Stimulated activated CD8-positive, alpha-beta memory T cell treated with anti-CD3 and anti-CD28 coated beads, Interleukin-12 subunit alpha, Interleukin-12 subunit beta, amount 100 ng/mL, for 24 hours (primary cell): Measurements from ENCODE around the gene IRF3.

ENCODE experiments used
- DNase-seq: peaks from one replicate; pipeline ENCODE4 v3.0.0-alpha.2; 2020; ENCODE audit errors: extremely low read depth

IRF3 gene, protein sequence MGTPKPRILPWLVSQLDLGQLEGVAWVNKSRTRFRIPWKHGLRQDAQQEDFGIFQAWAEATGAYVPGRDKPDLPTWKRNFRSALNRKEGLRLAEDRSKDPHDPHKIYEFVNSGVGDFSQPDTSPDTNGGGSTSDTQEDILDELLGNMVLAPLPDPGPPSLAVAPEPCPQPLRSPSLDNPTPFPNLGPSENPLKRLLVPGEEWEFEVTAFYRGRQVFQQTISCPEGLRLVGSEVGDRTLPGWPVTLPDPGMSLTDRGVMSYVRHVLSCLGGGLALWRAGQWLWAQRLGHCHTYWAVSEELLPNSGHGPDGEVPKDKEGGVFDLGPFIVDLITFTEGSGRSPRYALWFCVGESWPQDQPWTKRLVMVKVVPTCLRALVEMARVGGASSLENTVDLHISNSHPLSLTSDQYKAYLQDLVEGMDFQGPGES

DNA sequence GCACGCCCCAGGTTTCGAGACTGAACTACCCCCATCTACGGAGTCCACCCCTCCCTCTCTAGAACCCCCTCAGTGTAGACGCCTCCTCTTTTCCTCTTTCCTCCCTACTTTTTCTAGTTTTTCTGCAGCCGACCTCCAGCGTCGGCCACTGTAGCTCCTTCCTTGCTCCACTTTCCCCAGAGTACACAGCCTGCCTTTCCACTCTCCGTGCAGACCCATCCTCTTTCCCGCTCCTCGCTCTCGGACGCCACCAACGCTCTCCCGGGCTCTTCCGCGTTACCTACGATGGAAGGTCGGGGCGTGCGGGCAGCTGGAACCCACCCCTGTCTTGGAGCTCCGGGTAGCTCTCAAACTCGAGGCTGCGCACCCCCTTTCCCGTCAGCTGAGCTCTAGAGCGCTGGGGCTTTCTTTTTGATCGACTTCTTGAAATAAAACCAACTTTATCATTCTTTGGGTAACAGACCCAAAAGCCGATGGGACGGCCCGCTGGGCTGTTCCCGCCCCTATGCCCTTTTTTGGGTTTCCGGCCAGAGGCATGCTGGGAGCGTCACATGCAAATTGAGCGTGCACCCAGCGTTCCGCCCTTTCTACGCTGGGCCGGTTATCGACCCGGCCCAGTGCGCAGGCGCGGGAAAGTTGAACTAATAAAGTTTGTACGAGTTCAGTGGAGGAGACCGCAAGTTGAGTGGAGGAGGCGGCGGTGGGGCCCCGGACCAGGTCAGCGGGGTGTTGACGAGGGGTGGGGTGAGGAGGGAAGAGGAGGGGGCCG is at the start of gene IRF3, which contains the start of gene BCL2L12:
IRF3 (minus strand) TSS at position 507 of the 769 bp plus-strand sequence. CDS start 1,019 bp downstream, outside the sequence.
BCL2L12 (plus strand) TSS at position 583 of the 769 bp plus-strand sequence. CDS start 760 bp downstream, outside the sequence.
- DNase-seq = peak; percentile 99

DNA sequence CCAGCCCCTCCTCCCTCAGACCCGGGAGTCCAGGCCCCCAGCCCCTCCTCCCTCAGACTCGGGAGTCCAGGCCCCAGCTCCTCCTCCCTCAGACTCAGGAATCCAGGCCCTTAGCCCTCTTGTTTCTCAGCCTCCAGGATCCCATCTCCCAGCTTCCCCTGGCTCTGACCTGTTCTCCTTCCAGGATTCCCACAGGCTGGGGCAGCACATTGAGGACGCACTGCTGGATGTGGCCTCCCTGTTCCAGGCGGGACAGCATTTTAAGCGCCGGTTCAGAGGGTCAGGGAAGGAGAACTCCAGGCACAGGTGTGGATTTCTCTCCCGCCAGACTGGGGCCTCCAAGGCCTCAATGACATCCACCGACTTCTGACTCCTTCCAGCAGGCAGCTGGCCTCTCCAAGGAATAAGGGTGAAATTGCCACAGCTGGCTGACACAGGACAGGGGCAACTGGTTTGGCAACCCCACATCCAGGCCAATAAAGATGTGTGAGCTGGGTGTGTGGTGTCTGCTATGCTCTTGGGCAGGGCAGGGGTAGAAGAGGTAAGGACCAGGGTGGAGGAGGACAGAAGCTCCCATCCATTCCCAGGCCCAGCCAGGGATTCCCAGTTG is 47.7 kb upstream of the IRF3 start:
- DNase-seq = no peak

DNA sequence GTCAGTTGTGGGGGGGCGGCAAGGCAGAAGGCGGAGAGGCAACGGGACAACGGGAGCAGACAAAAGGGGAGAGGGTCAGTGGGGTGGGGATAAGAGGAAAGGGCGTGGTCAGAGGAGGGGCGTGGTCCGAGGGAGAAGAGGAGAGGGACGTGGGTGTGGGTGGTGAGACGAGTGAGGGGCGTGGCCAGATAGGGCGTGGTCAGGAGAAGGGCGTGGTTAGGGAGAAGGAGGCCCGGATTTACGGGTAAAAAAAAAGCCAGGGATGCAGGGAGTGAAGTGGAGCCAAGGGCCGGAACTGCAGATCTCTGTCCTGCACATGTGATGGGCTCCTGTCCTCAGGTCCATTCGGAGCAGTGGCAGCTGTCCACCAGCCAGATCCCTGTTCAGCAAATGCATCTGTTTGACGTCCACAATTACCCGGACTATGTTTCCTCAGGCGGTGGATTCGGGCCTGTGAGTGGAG is 46.8 kb upstream of the IRF3 start:
- DNase-seq = no peak

DNA sequence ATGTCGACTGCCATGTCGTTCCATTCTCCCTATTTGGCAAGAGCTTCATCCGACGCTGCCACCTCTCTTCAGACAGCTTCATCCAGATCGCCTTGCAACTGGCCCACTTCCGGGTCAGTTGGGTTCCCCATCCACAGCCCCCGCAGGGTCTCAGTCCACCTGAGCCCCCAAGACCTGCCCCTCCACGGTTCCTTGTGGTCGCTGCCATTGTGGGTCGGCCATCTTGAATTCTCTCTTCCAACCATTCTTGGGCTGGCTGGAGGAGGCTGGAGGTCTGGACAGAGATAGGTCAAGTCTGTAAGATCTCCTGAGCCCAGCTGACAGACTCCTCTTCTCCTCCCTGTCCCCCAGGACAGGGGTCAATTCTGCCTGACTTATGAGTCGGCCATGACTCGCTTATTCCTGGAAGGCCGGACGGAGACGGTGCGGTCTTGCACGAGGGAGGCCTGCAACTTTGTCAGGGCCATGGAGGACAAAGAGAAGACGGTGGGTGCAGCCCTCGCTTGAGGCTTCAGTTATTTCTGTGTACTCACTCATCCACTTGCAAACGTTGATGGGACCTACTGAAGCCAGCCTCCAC is 44.8 kb upstream of the IRF3 start:
- DNase-seq = no peak

DNA sequence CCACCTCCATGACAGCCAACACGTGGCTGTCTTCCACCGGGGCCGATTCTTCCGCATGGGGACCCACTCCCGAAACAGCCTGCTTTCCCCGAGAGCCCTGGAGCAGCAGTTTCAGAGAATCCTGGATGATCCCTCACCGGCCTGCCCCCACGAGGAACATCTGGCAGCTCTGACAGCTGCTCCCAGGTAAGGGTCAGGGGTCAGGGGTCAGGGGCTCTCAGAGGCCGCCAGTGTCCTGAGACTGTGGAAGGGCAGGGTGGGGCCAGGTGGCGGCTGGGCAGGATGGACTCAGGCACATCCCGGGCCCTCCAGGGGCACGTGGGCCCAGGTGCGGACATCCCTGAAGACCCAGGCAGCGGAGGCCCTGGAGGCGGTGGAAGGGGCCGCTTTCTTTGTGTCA is 40.3 kb upstream of the IRF3 start:
- no peak for DNase-seq

DNA sequence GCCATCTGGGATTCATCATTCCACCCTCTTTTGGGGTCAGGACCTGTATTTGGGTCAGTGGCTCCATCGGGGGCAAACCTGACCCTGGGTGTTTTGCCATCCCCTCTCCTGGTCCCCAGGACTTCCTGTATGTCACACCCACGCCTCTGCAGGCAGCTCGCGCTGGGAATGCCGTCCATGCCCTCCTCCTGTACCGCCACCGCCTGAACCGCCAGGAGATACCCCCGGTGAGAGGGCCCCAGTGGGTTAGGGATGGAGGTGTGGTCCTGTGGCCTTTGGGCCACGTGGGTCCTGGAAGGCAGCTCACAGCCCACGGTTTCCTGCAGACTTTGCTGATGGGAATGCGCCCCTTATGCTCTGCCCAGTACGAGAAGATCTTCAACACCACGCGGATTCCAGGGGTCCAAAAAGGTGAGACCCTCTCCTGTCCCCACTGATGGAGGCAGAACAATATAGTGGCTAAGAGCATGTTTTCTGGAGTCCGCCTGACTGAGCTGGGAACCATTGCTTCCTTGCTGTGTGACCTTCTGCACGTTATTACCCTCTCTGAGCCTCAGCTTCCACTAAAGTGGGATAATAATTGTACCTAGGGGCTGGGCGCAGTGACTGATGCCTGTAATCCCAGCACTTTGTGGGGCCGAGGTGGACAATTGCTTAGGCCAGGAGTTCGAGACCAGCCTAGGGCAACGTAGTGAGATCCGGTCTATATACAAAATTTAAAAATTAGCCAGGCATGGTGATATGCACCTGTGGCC is 39.4 kb upstream of the IRF3 start:
- DNase-seq = no peak

DNA sequence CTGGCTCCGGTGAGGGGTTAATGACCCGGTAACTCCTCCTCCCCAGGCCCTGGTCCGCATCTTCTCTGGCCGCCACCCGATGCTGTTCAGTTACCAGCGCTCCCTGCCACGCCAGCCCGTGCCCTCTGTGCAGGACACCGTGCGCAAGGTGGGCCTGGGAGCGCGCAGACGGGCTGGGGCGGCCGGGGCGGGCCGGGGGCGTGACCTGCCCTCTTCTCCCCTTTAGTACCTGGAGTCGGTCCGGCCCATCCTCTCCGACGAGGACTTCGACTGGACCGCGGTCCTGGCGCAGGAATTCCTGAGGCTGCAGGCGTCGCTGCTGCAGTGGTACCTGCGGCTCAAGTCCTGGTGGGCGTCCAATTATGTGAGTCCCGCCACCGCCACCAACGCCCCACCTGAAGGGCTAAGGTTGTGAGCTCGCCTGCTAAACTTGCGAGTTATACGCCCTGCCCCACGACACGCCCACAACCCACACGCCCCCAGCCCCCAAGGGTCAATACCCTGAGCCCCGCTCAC is 35.7 kb upstream of the IRF3 start:
- DNase-seq = no peak

DNA sequence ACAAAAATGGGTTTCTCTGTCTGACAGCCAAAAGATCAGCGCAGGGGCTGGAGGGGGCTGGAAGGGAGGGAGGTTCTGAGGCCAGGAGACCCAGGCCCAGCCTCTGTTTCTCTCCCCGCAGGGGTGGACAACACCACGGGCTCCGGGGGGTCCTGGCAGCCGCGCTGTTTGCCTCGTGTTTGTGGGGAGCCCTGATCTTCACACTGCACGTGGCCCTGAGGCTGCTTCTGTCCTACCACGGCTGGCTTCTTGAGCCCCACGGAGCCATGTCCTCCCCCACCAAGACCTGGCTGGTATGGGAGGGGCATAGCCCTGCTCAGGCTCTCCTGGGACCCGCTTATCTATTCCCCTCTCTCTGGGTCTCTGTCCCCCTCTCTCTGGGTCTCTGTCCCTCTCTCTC is 34.9 kb upstream of the IRF3 start:
- no peak for DNase-seq

DNA sequence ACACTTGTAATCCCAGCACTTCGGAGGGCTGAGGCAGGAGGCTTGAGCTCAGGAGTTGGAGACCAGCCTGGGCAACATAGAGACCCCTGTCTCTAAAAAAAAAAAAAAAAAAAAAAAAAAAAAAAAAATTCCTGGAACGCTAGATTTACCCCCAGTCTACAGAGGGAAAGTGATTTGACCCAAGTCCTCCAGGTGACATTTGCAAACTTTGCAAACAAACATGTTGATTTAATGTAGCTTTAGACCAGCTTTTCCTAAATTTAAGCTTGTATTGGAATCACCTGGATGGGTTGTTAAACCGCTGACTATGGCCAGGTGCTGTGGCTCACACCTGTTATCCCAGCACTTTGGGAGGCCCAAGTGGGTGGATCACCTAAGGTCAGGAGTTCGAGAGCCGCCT is 33.7 kb upstream of the IRF3 start:
- DNase-seq = no peak

DNA sequence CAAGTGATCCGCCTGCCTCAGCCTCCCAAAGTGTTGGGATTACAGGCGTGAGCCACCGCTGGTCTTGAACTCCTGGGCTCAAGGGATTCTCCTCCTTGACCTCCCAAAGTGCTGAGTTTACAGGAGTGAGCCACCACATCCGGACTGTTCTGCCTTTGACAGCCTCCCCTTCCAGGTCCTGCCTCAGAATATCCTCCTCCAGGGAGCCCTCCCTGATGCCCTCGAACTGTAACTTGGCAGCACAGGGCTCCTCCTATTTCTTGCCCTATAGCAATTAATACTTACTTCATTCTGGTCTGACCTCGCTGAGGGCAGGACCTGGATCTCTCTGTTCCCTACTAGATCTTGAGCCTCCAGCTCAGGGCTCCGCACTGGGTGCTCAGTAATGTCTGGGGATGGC is 31.2 kb upstream of the IRF3 start:
- DNase-seq = no peak

DNA sequence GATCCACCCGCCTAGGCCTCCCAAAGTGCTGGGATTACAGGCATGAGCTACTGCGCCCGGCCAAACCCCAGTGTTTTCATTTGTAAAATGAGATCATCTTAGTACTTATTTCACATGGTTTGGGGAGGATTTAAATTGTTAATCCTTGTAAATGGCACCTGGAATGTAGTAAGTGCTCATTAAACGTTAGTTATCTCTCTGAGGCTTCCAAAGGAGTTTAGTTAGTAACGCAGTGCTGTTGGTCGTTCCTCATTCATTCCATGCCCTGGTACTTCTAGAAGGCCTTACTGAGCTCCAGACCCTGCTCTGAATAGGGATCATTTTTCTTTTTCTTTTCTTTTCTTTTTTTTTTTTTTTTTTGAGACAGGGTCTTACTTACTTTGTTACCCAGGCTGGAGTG is 30.5 kb upstream of the IRF3 start:
- no peak for DNase-seq

DNA sequence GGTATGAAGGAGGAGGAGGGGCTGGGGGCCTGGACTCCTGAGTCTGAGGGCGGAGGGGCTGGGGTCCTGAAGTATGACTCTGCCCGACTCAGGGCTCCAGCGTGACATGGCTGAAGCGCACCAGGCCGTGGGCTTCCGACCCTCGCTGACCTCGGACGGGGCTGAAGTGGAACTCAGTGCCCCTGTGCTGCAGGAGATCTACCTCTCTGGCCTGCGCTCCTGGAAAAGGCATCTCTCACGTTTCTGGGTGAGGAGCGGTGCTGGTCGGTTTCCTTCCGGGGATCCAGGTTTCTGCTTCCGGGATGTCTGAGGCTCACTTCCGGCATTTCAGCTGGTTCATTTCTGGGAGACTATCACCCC is 26.5 kb upstream of the IRF3 start:
- no peak for DNase-seq

DNA sequence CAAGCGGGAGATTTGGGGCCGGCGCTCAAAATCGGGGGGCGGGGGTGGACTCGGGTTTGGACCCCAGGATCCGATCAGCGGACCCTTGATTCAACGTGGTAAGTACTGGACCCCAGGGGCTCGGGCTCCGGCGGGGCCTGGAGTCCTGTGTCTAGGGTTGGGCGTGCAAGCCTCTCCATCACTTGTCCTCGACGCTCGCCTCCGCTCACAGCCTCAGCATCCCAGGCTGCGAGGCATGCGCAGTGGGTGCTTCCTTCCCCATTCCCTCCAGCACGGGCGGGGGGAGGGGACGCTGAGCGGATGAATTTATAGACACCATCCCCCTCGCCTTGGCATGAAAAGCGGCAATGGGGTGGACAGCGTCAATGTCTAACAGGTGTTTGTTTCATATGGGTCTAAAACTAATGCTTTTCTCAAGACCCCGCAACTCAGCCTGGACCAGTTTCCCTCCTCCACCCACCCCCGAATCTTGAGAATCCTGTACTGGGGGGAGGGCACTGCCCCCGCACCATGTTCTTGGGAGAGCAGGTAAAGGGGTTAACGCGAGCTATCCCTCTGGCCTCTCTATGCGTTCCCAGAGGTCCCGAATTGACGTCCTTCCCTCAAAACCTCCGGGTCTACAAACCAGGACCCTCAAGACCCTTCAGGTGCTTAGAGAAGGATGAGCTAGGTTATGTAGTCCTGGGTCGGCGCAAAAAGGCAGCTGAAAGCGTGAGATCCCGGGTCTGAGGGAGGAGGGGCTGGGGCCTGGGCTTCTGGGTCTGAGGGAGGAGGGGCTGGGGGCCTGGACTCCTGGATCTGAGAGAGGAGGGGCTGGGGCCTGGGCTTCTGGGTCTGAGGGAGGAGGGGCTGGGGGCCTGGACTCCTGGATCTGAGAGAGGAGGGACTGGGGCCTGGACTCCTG is 25.8 kb upstream of the IRF3 start:
- DNase-seq = no peak

DNA sequence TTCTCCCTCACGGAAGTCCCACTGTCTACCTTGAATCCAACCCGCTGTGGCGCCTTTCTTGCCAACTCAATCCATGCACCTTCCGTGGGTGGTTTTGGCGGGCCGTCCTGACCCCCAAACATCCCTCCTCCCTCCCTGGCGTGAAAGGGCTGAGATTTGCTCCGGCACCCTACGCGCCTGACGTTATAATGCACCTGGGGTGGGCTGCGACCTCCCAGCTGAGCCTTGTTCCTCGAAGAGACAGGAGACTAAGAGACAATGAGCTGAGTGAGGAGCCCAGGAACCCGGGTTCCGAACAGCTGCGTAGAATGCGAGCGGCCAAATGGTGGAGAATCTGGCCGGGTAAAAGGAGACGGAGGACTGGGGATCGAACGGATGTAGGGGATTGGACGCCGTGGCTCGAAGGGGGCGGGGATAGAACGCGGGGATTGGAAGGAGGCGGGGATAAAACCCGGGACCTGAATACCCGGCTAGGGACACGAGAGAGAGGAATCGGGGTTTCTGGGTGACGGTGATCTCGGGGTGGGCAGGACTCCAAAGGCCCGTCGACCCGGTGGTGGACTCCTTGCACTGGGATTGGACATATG is 25.1 kb upstream of the IRF3 start, which contains the start of gene CPT1C:
CPT1C (plus strand) TSS at position 461 of the 587 bp plus-strand sequence. CDS start 1,137 bp downstream, outside the sequence.
- no peak for DNase-seq

DNA sequence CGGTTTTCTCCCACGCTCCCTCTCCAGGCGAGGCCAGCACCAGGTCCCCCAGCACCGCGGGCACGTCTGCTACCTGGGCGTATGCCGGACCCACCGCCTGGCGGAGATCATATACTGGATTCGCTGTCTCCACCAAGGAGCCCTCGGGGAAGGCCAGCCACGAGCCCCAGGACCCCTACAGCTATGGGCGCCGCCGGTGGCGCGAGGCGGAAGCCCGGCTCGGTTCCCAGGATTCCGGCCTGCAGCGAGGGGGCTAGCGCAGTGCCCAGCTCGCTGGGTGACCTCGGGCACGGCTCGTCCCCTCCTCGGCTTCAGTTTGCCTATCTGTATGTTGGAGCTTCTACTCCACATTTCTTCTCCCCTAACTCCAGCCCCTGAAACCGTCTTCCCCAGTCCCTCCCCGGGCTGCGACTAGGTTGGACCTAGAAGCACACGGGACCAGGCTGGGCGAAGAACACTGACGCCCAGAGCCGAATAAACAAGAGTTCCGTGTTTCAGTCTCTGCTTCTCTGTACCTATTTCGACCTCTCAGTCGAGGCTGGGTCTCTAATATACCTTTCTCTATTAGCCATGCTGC is 24.5 kb upstream of the IRF3 start:
- no peak for DNase-seq

DNA sequence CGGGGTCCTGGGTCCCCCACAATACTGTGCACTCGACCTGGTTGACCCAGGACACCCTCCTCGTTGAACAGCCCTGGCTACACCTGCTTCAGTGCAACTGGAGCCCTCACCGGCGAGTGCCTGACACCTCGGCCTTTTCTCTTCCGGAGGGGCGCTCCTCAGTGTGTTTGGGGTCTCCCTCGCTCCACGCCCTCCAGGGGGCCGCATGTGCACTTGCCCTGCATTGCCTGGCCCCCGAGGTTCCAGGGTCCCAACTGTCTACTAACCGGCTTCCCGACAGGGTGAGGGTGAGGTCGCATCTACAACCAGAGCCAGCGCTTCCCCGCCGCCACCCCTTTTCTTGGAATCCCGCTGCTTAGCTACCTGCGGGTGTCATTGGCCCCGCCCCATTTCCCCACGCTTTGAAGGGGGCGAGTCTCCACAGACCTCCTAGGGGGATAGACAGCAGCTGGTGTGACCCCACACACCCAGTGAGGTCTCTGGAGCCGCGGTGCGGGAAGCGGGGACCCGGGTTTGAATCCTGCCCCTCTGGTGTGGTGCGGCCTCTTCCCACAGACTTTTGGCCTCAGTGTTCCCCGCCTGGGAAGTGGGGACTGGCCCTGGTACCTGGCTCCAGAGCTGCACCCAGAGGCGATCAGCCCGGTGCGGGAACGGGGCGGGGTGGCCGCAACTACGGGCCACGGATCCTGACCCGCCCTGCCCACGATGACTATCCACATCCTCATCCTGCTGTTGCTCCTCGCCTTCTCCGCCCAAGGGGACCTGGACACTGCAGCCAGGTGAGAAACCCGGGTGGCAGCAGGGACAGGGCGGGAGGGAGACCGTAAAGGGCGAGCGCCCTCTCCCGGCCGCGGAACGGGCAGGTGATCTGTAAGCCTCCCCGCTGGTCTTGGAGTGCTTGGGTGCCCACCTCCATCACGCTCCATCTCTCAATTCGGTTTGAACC is 23.7 kb upstream of the IRF3 start, which contains the start of gene ADM5:
ADM5 (plus strand) TSS at position 462 of the 946 bp plus-strand sequence; CDS start at position 706, 244 bp downstream.
- no peak for DNase-seq

DNA sequence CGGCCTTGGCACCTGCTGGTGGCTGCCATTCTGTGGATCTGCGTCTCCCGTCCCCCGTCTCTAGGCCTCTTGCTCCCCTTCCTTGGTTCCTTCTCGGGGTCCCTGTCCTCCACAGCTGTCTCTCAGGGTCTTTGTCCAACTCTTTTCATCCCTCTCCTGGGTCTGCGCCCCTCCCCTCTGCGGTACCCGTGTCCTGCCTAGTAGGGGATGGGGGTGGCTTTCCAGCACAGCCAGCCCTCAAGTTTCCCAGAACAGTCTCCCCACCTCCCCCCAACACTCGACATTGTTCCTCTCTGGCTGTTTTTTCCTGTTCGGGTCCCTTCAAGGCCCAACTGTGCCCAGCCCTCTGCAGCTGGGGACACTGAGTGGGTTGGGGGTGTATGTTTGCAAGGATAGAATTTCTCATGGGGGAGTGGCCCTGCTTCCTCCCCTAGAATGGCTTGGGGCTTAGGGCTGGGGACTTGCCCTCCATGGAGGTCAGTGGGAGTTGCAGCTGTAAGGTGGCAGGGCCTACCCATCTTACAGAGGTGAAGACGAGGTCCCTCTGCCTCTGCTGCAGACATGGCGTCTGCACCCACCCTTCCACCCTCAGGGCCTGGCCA is 23.0 kb upstream of the IRF3 start:
- DNase-seq = no peak
